Activated T-helper 1 cell treated with Interleukin-2 at 50 U/mL for 16 hours (primary cell): ENCODE results near the gene NUP107.

Experiments used
- DNase-seq: peaks from one replicate; pipeline ENCODE4 v3.0.0-alpha.2; 2020; ENCODE audit warnings: low read depth

Gene NUP107

DNA sequence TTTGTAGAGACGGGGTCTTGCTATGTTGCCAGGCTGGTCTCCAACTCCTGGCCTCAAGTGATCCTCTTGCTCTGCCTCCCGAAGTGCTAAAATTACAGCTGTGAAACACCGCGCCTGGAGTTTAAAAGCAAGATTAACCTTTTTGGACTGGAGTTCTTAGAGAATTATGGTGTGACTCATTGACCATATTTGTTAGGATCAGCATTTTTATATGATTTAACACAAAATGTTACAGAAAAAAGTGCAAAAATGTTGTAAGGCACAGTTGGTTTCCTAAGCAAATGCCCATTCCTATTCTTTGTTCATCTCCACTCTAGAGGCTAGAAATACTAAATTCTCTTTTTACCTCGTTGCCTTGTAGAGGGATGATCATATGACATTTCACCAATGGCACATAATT is 86.8 kb downstream of the NUP107 start:
- DNase-seq, result no peak

DNA sequence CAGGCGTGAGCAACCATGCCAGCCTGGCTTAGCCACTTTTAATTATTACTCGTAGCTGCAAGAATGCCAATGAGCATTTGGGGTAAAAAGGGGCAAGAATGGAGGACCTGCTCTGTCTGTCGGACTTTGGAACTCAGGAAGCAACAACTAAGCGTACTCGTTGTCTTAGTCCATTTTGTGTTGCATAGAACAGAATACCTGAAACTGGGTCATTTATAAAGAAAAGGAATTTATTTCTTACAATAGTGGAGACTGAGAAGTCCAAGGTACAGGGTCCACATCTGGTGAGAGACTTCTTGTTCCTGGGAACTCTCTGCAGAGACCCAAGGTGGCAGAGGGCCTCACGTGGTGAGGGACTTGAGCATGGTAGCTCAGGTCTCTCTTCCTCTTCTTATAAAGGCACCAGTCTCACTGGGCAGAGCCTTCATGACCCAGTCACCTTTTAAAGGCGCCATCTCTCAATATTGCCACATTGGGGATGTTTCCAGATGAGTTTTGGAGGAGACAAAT is 88.4 kb downstream of the NUP107 start:
- DNase-seq, result no peak

DNA sequence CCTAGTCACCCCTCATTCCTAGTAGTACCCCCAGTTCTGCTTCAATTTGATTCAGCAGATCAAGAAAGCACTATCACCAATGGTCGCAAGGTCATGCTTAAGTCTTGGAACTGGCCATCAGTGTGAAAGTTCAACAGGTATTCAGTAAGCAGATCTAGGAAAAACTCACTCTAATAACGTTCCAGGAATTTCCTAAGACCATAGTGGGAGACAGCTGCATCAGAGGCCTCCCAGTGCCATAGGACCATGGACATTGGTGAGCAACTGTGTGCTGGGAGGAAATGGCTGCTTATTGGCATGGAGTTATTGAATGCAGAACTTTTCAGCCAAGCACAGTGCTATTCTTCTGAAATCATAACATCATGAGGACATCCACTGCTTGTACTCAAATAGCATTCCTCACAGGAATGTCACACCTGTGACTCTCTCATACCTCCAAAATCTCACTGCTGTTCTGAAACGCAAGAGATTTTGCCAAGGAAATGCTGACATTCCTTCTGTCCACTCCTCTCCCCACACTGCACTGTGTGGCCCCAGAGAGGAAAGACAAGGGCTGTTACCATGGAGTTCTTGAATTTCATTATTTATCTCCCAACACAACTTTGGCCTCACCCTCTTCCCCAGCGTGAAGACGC is 90.3 kb downstream of the NUP107 start:
- no peak for DNase-seq

DNA sequence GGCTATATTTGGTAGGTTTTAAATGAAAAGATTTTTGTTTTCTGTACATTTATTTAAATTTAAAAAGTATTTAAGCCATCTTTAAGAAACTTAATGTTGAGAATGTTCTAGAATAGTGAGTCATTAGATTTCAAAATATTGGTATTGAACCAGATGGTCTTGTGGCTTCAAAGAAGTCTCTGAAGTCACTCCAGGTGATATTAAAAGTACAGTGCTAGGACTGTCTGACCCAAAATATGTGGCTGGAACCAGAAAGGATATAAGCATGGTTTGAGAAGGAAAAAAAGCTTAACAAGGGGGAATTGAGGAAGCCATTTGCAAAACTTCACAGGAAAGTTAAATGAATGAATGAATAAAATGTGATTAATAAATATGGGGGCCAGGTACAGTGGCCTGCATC is 92.5 kb downstream of the NUP107 start:
- no peak for DNase-seq

DNA sequence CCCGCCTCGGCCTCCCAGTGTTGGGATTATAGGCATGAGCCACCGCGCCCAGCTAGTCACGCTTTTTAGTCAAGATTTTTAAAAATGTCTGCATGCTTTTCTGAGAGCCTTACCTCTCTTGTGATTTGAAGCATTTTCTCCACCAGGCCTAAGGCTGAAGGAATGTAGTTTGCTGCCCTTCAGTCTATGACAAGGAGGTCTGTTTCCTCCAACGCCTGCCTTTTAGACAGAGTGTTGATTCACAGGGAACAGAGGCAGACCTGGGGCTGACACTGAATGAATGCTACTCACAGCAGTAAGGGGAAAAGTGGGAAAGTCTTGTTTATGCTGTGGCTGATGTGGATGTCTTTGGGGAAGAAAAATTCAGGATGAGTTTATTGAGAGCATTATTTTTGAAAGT is 94.0 kb downstream of the NUP107 start:
- DNase-seq, result no peak

DNA sequence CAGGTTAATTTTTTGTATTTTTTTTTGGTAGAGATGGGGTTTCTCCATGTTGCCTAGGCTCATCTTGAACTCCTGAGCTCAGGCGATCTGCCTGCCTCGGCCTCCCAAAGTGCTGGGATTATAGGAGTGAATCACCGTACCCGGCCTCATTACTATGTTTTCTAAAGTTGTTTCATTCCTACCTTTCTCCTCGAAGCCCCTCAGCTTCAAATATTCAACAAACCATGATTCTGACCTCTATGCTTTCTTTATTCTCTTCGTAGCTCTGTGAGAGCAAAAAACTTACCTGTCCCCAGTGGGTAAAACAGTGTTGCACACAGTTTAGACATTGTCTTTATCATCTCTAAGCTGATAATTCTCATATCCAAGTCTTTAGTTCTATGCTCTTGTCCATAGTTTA is 95.0 kb downstream of the NUP107 start:
- DNase-seq, result no peak

DNA sequence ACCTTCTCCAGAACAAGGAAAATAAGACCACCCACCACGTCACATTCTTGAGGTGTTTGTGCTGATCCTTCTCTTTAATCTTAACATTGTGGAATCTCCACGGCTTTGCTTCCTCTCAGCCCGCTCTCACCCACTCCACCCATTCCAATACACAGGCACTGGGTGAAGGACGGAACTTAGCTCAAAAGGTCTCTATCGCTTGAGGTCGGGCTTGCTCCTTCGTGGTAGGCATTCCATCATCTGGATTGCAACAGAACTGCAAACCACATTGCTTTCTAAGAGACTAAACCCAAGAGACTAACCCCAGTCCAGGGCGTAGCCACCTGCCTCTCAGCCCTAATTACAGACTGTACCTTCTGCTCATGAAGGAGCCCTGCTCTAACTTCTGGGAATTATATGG is 97.2 kb downstream of the NUP107 start:
- DNase-seq, result no peak

DNA sequence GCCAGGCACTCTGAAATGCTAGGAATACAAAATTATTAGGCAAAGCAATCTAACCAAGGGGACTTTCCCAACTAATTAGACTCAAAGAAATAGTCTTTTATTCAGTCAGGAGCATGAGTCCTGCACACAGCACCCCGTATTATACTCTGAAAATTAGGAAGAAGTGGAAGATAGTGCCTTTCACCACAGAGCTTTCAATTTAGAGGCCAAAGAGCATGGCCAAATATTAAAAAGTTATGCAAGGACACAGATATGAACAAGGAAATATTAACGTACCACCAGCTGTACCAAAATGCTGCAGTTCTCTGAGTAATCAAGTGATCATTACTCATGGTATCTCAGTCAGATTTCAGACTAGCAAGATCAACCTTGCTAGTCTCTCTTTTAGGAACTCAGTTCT is 98.6 kb downstream of the NUP107 start:
- no peak for DNase-seq

DNA sequence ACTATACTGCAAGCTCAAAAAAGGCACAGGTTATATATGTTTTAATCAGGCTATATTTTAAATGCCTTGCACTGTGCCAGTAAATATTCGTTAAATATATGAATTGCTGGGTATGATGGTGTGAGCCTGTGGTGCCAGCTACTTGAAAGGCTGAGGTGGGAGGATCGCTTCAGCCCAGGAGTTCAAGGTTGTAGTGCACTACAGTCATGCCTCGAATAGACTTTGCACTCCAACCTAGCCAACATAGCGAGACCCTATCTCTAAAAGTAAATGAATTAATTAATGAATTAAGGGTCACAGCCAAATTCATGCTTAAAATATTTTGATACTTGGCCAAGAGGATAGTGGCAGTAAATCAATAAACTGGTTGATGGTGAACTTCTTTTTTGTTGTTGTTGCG is 99.0 kb downstream of the NUP107 start:
- DNase-seq, result no peak

DNA sequence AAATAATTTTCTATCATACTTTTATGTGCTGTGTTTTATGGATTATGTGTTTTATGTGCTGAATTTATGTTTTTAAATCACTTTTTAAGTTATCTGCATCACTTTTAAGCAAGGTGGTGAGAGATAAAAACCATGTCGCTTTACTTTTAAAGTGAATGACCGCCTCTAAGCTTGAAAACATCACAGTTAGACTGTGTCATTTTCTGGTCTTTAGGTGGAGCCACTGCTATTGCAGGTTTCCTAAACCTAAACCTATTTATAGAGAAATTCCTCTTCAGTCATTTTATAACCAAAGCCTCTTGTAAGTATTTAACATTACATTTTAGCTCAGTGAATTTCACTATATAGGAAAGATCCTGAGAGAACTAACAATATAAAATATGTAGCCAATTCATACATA is 100.2 kb downstream of the NUP107 start:
- DNase-seq, result no peak

DNA sequence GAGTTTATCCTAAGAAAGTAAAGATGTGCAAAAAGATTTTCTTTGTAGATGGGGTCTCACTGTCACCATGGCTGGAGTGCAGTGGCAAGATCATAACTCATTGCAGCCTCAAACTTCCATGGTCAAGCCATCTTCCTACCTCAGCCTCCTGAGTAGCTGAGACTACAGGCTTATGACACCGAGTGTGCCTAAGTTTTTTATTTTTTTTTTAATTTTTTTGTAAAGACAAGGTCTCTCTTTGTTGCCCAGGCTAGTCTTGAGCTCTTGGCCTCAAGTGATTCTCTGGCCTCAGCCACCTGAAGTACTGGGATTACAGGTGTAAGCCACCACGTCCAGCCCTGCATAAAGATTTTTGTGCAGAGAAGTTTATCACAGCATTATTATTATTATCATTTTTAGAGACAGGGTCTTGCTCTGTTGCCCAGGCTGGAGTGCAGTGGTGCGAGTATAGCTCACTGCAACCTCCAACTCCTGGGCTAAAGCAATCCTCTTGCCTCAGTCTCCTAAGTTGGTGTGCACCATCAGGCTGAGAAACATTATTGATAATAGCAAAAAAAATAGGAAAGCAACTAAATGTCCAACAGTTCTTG is 101.9 kb downstream of the NUP107 start:
- DNase-seq, result no peak

DNA sequence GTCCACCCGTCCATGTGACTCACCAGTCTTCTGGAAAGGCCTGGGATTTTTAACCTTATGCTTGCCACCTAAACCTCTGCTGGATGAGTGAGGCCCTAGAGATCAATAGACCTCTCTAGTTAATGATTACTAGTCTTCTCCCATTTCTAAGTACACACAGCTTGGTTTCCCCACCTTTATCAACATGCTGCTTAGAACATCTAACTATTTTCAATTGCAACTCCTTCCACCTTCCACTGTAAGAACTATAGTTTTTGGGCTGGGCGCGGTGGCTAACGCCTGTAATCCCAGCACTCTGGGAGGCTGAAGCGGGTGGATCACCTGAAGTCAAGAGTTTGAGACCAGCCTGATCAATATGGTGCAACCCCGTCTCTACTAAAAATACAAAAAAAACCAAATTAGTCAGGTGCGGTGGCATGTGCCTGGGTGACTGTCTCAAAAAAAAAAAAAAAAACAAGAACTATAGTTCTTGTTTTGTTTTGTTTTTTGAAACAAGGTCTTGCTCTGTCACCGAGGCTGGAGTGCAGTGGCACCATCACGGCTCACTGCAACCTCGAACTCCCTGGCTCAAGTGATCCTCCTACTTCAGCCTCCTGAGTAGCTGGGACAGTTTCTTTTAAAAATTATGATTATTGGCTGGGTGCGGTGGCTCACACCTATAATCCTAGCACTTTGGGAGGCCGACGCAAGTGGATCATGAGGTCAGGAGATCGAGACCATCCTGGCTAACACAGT is 102.5 kb downstream of the NUP107 start:
- DNase-seq, result no peak

DNA sequence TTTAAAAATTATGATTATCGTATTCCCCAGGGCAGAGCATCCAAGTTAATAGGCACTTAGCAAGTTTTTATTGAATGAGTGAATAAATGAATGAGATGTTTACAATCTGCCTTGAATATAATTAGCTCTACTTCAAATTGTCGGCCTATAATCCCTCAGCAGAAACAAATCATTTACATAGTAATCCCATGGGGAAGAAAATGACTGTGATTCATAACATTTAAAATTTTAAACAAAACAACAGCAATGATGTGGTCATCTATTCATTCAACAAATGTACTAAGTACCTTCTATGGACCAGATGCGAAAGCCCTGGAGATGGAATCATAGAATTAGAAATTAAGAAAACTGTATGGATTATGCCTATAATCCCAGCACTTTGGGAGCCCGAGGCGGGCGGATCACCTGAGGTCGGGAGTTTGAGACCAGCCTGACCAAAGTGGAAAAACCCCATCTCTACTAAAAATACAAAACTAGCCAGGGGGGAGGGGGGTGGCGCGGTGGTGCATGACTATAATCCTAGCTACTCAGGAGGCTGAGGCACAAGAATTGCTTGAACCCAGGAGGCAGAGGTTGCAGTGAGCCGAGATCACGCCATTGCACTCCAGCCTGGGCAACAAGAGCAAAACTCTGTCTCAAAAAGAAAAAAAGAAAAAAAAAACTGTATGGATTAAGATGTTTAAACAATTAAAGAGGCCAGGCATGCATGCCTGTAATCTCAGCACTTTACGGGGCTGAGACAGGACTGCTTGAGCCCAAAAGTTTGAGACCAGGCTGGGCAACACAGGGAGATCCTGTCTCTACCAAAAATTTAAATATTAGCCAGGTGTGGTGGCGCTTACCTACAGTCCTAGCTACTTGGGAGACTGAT is 103.5 kb downstream of the NUP107 start:
- DNase-seq, result no peak

DNA sequence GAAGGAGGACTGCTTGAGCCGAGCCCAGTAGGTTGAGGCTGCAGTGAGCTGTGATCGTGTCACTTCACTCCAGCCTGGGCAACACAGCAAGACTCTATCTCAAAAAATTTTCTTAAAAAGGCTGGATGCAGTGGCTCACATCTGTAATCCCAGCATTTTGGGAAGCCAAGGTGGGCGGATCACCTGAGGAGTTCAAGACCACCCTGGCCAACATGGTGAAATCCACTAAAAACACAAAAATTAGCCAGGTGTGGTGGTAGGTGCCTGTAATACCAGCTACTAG is 104.1 kb downstream of the NUP107 start:
- DNase-seq, result no peak

DNA sequence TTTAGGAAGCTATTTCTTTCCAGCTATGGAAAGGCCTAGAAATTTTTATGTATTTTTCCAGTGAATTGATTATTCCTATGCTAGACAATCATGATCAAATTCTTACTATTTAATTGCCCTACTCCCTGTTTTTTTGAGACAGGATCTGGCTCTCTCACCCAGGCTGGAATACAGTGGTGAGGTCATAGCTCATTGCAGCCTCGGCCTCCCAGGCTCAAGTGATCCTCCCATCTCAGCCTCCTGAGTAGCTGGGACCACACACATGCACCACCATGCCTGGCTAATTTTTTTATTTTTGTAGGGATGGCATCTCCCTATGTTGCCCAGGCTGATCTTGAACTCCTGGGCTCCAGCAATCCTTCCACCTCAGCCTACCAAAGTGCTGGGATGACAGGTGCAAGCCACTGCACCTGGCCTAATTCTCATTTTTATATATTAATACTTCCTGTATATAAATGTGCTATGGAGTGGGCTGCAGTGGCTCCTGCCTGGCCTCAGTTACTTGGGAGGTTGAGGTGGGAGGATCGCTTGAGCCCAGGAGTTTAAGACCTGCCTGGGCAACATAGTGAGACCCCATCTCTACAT is 105.2 kb downstream of the NUP107 start:
- no peak for DNase-seq

DNA sequence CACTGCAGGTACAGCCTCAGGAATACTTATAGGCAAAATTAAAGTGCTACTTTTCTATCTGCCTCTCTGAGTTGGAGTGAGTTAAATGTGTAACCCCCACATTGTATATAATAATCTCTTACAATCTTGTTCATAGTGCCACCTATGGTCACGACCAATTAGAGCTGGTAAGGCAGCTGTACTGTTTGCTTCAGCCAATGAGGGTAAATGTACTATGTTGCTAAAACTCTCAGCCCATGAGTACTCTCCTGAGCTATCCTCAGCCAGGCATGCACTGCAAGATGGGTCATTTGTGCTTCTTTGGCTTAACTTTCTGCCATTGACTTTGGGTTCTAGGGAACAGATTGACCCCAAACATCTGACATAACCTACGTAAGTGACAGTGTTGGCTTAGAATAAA is 106.2 kb downstream of the NUP107 start:
- no peak for DNase-seq

DNA sequence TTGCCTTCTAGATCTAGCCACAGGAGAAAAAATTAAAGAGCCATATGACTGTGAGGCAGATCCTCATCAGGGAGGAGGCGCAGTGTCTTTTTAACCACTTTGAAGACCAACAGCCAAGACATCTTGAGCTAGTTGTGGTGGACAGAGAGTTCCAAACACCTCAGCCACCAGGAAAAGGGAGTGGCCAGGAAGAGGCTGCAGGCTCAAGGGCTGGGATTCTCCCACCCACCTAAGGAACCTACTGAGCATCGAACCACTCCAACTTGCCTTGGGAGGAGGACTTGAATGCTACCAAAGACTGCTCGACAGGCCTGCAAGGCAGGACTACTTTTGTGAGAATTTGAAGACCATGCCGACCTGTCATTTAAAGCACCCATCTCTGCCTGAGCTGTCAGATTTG is 106.7 kb downstream of the NUP107 start:
- no peak for DNase-seq

DNA sequence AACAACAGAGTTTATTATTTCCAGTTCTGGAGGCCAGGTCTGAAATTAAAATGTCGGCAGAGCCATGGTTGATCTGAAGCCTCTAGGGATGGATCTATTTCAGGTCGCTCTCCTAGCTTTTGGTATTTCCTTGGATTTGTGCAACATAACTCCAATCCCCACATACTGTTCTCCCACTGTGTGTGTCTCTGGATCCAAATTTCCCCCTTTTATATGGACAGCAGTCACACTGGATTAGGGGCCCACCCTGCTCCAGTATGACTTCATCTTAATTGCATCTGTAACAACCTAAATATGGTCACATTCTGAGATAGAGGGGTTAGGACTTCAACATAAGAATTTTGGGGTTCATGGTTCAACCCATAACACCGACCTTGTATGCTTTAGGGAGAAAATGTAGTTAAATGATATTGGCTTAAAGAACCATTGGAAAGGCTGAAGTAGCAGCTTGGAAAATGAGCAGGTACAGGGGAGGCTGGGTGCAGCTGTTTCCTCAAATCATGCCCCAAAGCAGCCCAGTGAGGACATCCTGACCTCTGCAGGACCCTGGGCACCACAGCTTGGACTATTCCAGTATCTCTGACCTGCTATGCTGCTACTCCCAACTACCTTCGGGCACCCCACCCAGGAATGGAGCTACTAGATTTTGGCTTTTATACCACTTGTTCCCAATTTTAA is 107.3 kb downstream of the NUP107 start:
- no peak for DNase-seq

DNA sequence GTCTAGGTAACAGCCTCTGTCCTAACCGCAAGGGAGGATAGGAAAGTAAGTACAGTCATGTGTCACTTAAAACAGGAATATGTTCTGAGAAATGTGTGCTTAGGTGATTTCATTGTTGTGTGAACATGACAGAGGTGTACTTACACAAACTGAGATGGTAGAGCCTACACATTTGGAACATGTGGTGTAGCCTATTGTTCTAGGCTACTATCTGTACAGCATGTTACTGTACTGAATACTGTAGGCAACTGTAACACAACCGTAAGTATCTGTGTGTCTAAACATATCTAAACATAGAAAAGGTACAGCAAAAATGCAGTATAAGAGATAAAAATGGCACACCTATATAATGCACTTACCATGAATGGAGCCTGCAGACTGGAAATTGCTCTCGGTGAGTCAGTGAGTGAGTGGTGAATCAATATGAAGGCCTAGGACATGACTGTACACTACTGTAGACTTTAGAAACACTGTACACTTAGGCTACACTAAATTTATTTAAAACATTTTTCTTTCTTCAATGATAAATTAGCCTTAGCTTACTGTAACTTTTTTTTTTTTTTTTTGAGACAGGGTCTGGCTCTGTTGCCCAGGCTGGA is 108.0 kb downstream of the NUP107 start:
- no peak for DNase-seq
